Mucosa of rectum (tissue), 2 donors: ENCODE measurements around the gene NANOS3.
A peak's percentile ranks its signal among the peaks of the same experiment; 100 is the strongest.

Experiments
- H3K27ac ChIP-seq, 2 donors: one replicate each; pipeline ENCODE4 v1.7.0; 2013; ENCODE audit warnings: inconsistent platforms in 2 of 2, low read depth in 2 of 2, low read length in 2 of 2
- H3K27me3 ChIP-seq, 2 donors: one replicate each; pipeline ENCODE4 v1.7.0; 2013; ENCODE audit warnings: low read length in 2 of 2; ENCODE audit not compliant: control insufficient read depth in 2 of 2, insufficient read depth in 2 of 2
- H3K36me3 ChIP-seq, 2 donors: one replicate each; pipeline ENCODE4 v1.7.0; 2013; ENCODE audit warnings: low read length in 2 of 2; ENCODE audit not compliant: control insufficient read depth in 2 of 2, insufficient read depth in 2 of 2
- H3K4me1 ChIP-seq, 2 donors: one replicate each; pipeline ENCODE4 v1.7.0; 2013; ENCODE audit warnings: low read length in 2 of 2, mild to moderate bottlenecking in 1 of 2; ENCODE audit not compliant: control insufficient read depth in 2 of 2, insufficient read depth in 2 of 2
- H3K4me3 ChIP-seq, 2 donors: one replicate each; pipeline ENCODE4 v1.7.0; 2013; ENCODE audit warnings: low read length in 2 of 2
- H3K9ac ChIP-seq, 2 donors: one replicate each; pipeline ENCODE4 v1.7.0; 2013; ENCODE audit warnings: low read length in 2 of 2, low read depth in 1 of 2, mild to moderate bottlenecking in 1 of 2
- H3K9me3 ChIP-seq, 2 donors: one replicate each; pipeline ENCODE4 v1.7.0; 2013; ENCODE audit warnings: low read length in 2 of 2; ENCODE audit not compliant: control insufficient read depth in 2 of 2
- donor health status: healthy.
- donor health status: Normal muscosa, but diverticular disease.

The NANOS3 gene

DNA sequence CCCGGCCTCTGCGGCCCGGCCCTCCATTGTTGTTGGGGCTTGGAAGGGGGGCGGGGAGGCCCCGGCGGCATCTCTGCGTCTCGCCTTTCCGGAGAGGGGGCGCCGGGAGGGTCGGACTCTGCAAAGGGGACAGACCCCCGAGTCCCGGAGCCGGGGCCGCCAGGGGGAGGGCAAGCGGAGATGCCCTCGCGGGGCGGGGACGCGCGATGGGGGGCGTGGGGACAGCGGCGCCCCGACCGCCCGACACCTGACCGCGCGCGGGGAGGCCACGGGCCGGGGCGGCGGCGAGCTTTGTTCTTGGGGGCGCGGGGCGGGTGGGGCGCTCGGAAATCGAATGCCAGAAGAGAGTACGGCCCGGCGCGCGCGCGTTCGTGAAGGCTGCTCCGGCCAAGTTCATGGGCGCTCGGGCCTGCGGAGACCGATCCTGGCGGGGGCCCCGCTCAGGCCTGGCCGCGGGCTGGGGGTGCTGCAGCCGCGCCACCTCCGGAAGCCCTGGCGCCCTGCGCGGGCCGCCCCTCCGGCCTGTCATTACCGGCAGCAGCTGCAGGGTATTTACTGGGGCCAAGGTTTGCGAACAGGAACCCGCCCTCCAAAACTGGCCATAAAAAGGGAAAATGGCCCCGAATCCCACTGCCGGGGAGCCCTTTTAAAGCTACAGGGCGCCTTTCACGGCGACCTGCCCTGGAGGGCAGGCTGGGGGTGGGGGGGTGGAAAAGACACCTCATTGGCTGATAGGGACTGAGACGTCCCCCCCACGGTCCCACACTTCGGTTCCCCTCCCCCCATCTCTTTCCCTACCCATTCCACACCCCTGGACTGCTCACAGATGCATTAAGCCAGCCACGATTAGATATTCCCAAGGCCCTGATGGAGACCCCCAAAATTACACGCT, 11.1 kb upstream of the NANOS3 start:
- peak overlapping the region; percentile 44 to 75 for H3K9ac ChIP-seq

GRCh38 chr19:13866463-13867046, 10.4 kb upstream of the NANOS3 start:
- H3K9ac ChIP-seq, result peak overlapping the region in 1 of 2 donors; percentile 75
- peaks cover 3 to 13% of the 10 kb centered on the region in 2 donors for H3K4me1 ChIP-seq

More for the DNA sequence above, 11.1 kb upstream of the NANOS3 start:
- Histone ChIP-seq H3K4me1 (peaks cover 7 to 15% of the 10 kb centered on the region in 2 donors), H3K4me3 (peak overlapping the region; percentile 62), H3K27me3 (peaks cover 3 to 4% of the 10 kb centered on the region in 2 donors), H3K9me3 (no peaks in the 10 kb centered on the region), H3K36me3 (no peaks in the 10 kb centered on the region), H3K27ac (no peak overlapping the region)

DNA sequence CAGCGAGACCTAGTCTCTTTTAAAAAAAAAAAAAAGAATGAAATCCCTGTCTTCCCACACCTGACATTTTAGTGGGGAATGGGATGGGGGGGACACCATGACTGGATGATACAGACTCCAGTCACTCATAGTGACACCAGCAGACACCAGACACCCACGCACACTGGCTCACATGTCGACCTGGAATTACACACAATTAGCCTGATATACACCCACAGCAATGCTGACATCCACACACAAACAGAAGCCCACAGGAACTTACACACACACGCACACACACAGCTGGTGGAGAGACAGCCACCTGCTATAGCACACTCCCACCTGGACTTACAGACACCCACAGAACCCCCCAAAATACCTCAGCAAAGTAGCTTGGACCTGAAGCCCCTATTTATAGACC, 8.3 kb upstream of the NANOS3 start:
- Histone ChIP-seq H3K9ac (no peak overlapping the region), H3K9me3 (no peaks in the 10 kb centered on the region), H3K27ac (no peak overlapping the region), H3K4me3 (no peak overlapping the region), H3K4me1 (peaks cover 0 to 9% of the 10 kb centered on the region in 2 donors), H3K27me3 (peaks cover 3 to 4% of the 10 kb centered on the region in 2 donors), H3K36me3 (no peaks in the 10 kb centered on the region)

More at GRCh38 chr19:13866463-13867046, 10.4 kb upstream of the NANOS3 start:
- no peaks in the 10 kb centered on the region for H3K36me3 ChIP-seq
- no peak overlapping the region for H3K27ac ChIP-seq
- H3K9me3 ChIP-seq, result no peaks in the 10 kb centered on the region
- H3K4me3 ChIP-seq, result peak overlapping the region; percentile 62
- peaks cover 3 to 4% of the 10 kb centered on the region in 2 donors for H3K27me3 ChIP-seq

DNA sequence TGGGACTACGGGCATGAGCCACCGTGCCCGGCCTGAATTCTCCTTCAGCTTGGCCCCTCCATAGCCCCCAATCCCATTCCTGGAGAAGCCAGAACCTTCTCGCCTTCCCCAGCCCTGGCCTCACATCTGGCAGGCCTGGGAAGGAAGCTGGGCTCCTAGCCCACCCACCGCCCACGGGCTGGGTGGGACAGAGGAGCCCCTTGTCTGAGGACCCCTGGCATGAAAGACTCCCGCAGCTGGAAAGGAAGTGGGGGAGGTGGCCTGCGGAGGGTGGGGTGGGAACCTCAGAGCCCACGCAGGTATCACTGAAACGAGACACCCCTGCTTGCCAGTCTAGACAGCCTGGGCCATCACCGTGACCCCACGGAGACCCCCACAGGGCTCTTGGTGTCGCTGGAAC, 7.7 kb upstream of the NANOS3 start:
- Histone ChIP-seq H3K36me3 (no peaks in the 10 kb centered on the region), H3K9me3 (no peaks in the 10 kb centered on the region), H3K4me1 (peaks cover 0 to 9% of the 10 kb centered on the region in 2 donors), H3K27me3 (peaks cover 3 to 4% of the 10 kb centered on the region in 2 donors), H3K27ac (no peak overlapping the region), H3K9ac (no peak overlapping the region), H3K4me3 (no peak overlapping the region)

DNA sequence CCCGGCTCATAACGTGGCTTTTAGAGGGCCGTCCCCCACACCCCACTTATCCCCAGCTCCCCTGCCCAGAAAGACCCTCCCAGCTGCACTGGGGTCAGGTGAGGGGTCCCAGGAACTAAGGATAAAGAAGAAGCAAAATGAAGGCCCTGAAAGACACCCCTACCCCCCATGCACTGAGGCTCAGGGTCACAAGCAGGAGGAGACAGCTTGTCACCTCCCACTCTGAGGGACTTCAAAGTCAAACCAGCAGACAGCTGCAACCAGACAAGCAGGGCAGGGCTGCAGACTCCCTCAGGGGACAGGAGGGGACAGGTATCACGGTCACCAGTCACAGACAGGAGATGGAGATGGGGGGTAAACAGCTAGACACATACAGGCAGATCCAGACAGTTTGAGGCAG, 6.1 kb upstream of the NANOS3 start:
- Histone ChIP-seq H3K4me1 (peaks cover 0 to 6% of the 10 kb centered on the region in 2 donors), H3K36me3 (no peaks in the 10 kb centered on the region), H3K27ac (no peak overlapping the region), H3K27me3 (peaks cover 3 to 4% of the 10 kb centered on the region in 2 donors), H3K9ac (no peak overlapping the region), H3K4me3 (no peak overlapping the region), H3K9me3 (no peaks in the 10 kb centered on the region)

DNA sequence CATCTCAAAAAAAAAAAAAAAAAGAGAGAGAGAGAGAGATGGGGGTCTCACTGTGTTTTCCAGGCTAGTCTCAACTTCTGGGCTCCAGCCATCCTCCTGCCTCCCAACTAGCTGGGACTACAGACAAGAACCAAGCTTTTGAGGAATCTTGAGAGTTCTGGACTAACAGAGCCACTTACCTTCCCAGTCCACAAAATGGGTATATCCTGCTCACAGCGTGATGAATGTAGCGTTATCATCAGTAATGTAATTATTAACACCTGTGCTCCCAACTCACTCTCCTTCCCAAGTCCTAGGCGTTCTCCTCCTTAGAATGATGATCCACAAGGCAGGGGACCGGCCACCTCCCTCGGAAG, 4.6 kb upstream of the NANOS3 start:
- Histone ChIP-seq H3K9me3 (no peaks in the 10 kb centered on the region), H3K36me3 (no peaks in the 10 kb centered on the region)

DNA sequence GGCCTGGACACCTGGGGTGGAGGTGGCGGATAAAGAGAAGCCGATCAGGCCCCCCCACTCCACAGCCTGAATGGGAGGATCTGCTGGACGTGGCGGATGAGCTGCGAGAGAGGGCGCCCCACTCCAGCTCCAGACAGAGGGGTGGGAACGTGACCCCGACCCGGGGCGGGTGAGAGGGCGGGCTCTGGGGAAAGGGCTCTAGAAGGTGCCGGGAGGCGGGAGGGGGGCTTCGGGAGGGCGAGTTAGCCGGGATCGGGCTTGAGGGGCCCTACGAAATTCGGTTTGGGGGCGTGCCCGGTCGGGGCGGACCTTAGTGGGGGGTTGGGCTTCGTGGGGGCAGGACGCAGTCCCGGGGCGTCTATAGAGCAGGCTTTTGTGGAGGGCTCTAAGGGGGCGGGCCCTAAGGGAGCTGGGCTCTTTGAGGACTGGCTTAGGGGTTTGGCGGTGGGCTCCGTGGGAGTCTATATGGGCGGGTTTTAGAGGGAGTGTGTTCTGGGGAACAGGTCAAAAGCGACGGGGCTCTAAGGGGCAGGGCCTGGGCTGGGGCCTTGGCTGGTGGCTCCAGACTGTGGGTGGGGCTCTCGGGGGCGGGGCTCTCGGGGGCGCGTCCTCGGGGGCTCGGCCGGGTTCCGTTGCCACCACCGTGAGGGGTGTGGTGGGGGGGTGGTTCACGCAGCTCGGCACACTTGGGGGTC, 4.1 kb upstream of the NANOS3 start:
- H3K4me1 ChIP-seq, result peaks cover 0 to 3% of the 10 kb centered on the region in 2 donors
- H3K27ac ChIP-seq, result no peak overlapping the region
- no peaks in the 10 kb centered on the region for H3K27me3 ChIP-seq
- H3K9me3 ChIP-seq, result no peaks in the 10 kb centered on the region
- peak overlapping the region; percentile 44 to 45 for H3K4me3 ChIP-seq
- no peaks in the 10 kb centered on the region for H3K36me3 ChIP-seq
- H3K9ac ChIP-seq, result peak overlapping the region in 1 of 2 donors; percentile 53

More for the DNA sequence above, 4.6 kb upstream of the NANOS3 start:
- H3K27ac ChIP-seq, result no peak overlapping the region
- peak overlapping the region in 1 of 2 donors; percentile 53 for H3K9ac ChIP-seq
- H3K4me1 ChIP-seq, result peaks cover 0 to 3% of the 10 kb centered on the region in 2 donors
- peak overlapping the region in 1 of 2 donors; percentile 44 for H3K4me3 ChIP-seq
- H3K27me3 ChIP-seq, result no peaks in the 10 kb centered on the region

DNA sequence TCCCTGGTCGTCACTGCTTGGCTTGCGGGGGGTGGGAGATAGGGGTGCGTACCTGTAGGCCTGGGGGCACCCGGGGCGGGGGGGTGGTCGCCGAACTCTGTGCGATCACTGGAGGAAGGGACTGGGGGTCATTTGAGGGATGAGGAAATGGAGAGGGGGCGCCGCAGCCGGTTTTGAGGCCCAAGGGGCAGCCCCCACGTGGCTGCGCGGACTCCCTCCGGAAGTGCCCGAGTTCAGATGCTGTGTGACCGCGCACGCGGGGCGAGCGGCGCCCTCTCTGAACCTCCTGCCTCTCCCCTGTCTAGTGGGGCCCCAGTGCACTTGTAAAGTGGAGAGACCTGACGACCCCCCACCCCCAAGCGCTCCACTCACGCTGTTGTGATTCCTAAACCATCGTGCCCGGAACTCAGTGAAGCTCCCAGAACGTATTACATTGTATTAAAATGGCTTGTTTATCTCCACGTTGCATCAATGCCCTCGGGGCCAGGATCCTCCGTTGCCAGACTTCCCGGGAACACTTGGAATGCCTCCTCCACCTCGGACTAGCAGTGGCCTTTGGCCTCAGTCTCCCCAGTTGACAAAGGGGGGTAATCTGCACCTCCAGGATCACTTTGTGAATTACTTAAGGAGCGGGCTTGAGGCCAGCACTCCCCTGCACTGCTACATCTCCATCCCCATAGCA, 3.0 kb upstream of the NANOS3 start:
- no peak overlapping the region for H3K27ac ChIP-seq
- H3K36me3 ChIP-seq, result no peaks in the 10 kb centered on the region
- no peaks in the 10 kb centered on the region for H3K27me3 ChIP-seq
- peaks cover 0 to 3% of the 10 kb centered on the region in 2 donors for H3K4me1 ChIP-seq
- H3K4me3 ChIP-seq, result no peak overlapping the region
- no peak overlapping the region for H3K9ac ChIP-seq
- H3K9me3 ChIP-seq, result no peaks in the 10 kb centered on the region

DNA sequence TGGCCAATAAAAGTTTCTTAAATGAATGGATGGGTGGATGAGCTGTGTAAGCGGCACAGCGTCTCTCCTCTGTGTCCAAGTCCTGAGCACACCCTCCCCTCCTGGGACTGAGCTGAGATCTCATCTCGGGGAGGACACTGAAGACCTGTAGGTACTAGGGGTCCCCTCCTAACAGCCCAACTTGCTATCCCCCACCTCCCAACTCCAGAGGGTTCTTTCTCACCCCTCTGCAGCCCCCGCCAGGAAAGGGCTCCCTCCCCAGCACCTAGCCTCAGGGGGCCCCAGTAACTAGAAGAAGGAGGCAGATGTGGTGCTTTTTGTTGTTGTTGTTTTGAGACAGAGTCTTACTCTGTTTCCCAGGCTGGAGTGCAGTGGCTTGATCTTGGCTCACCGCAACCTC, 1.1 kb upstream of the NANOS3 start:
- no peaks in the 10 kb centered on the region for H3K27me3 ChIP-seq
- no peak overlapping the region for H3K9ac ChIP-seq
- no peak overlapping the region for H3K27ac ChIP-seq
- H3K9me3 ChIP-seq, result no peaks in the 10 kb centered on the region
- H3K36me3 ChIP-seq, result no peaks in the 10 kb centered on the region
- H3K4me3 ChIP-seq, result no peak overlapping the region
- H3K4me1 ChIP-seq, result peaks cover 11 to 17% of the 10 kb centered on the region in 2 donors
